Peyer's patch (tissue), 4 donors: Measurements from ENCODE around the gene CYS1. TPM values are rescaled to one million over a fixed set of nuclear protein-coding genes. Genes with fewer than 3 reads are reported as not detected.

Experiments
- DNase-seq, 3 donors: peaks; one replicate each; pipeline ENCODE4 v3.0.0-alpha.2; 2017 to 2019
- H3K27ac ChIP-seq, 4 donors: fragments of 200-600 bp; sonication (generic); one replicate each; pipeline ENCODE4 v1.5.1; 2016 to 2019
- H3K27me3 ChIP-seq, 2 donors: fragments of 200-600 bp; sonication (generic); one replicate each; pipeline ENCODE4 v1.5.1; 2019
- H3K36me3 ChIP-seq, 3 donors: fragments of 200-600 bp; sonication (generic); one replicate each; pipeline ENCODE4 v1.5.1; 2016 to 2019
- H3K4me1 ChIP-seq, 4 donors: fragments of 200-600 bp; sonication (generic); one replicate each; pipeline ENCODE4 v1.5.1; 2016 to 2019
- H3K4me3 ChIP-seq, 4 donors: fragments of 200-600 bp; sonication (generic); 1 replicate in 3 of 4; 2 replicates in 1 of 4; pipeline ENCODE4 v1.5.1; 2016 to 2019; ENCODE audit warnings: mild to moderate bottlenecking in 1 of 4
- H3K9me3 ChIP-seq, 4 donors: fragments of 200-600 bp; sonication (generic); one replicate each; pipeline ENCODE4 v1.5.1; 2016 to 2019; ENCODE audit warnings: mild to moderate bottlenecking in 1 of 4
- POLR2A ChIP-seq, 2 donors: fragments of 450-650 bp; IDR thresholded peaks; one replicate each; pipeline ENCODE4 v1.5.1; 2017; ENCODE audit warnings: antibody characterized with exemption in 2 of 2, mild to moderate bottlenecking in 2 of 2, moderate library complexity in 2 of 2
- total RNA-seq, 4 donors: library from RNA; depleted of rRNA; stranded (reverse); fragments of >200 nt; gene quantifications; one replicate each; pipeline ENCODE4 v1.1.0, GENCODE V29; 2016
- TF ChIP-seq, protein P1 (sequence below), 6 experiments: fragments of 450-650 bp in 4 of 6; fragments of 200-600 bp in 2 of 6; sonication (generic) in 1 of 6; IDR thresholded peaks; one replicate each; pipeline ENCODE4 v1.5.1; 2017 to 2019; ENCODE audit warnings: antibody characterized with exemption in 6 of 6, mild to moderate bottlenecking in 3 of 6, moderate library complexity in 1 of 6

The CYS1 gene
- total RNA-seq, 4 donors from 2014 or later: 1.3 to 5.8 (median 1.6) TPM; not detected in 1

DNA sequence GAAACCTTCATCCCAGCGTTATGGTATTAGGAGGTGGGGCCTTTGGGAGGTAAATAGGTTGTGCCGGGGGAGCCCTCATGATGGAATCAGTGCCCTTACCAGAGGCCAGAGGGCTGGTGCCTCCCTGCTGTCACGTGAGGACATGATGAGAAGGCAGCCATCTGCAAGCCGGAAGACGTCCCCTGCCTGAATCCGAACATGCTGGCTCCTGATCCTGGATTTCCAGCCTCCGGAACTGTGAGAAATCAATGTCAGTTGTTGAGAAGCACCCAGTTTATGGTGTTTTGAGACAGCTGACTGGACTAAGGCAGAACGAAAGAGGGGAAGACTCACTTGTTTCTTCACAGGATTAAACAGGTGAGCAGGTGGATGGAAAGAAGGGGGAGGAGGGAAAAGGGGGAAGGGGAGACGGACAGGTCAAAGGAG, 49.9 kb downstream of the CYS1 start:
- H3K27me3 ChIP-seq: no peaks in the 10 kb centered on the region
- TF ChIP-seq, protein P1, sequence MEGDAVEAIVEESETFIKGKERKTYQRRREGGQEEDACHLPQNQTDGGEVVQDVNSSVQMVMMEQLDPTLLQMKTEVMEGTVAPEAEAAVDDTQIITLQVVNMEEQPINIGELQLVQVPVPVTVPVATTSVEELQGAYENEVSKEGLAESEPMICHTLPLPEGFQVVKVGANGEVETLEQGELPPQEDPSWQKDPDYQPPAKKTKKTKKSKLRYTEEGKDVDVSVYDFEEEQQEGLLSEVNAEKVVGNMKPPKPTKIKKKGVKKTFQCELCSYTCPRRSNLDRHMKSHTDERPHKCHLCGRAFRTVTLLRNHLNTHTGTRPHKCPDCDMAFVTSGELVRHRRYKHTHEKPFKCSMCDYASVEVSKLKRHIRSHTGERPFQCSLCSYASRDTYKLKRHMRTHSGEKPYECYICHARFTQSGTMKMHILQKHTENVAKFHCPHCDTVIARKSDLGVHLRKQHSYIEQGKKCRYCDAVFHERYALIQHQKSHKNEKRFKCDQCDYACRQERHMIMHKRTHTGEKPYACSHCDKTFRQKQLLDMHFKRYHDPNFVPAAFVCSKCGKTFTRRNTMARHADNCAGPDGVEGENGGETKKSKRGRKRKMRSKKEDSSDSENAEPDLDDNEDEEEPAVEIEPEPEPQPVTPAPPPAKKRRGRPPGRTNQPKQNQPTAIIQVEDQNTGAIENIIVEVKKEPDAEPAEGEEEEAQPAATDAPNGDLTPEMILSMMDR (IDR thresholded peaks at IDR 0.05): no peak
- TF ChIP-seq POLR2A (IDR thresholded peaks at IDR 0.05): no peak
- H3K4me3 ChIP-seq: peak overlapping the region in 1 of 4 donors; percentile 24
- H3K27ac ChIP-seq: no peak overlapping the region
- DNase-seq: peak in 1 of 3 donors; percentile 71
- H3K9me3 ChIP-seq: no peaks in the 10 kb centered on the region
- no peaks in the 10 kb centered on the region for H3K36me3 ChIP-seq
- peaks cover 0 to 9% (median 4%) of the 10 kb centered on the region in 4 donors for H3K4me1 ChIP-seq

GRCh38 chr2:10029875-10030223, 50.4 kb downstream of the CYS1 start:
- Histone ChIP-seq H3K4me1 (peaks cover 0 to 9% (median 4%) of the 10 kb centered on the region in 4 donors), H3K27me3 (no peaks in the 10 kb centered on the region), H3K4me3 (no peak overlapping the region), H3K9me3 (no peaks in the 10 kb centered on the region), H3K36me3 (no peaks in the 10 kb centered on the region), H3K27ac (no peak overlapping the region)
- no peak for DNase-seq
- TF ChIP-seq, protein P1 (IDR thresholded peaks at IDR 0.05): no peak
- no peak for TF ChIP-seq POLR2A (IDR thresholded peaks at IDR 0.05)

DNA sequence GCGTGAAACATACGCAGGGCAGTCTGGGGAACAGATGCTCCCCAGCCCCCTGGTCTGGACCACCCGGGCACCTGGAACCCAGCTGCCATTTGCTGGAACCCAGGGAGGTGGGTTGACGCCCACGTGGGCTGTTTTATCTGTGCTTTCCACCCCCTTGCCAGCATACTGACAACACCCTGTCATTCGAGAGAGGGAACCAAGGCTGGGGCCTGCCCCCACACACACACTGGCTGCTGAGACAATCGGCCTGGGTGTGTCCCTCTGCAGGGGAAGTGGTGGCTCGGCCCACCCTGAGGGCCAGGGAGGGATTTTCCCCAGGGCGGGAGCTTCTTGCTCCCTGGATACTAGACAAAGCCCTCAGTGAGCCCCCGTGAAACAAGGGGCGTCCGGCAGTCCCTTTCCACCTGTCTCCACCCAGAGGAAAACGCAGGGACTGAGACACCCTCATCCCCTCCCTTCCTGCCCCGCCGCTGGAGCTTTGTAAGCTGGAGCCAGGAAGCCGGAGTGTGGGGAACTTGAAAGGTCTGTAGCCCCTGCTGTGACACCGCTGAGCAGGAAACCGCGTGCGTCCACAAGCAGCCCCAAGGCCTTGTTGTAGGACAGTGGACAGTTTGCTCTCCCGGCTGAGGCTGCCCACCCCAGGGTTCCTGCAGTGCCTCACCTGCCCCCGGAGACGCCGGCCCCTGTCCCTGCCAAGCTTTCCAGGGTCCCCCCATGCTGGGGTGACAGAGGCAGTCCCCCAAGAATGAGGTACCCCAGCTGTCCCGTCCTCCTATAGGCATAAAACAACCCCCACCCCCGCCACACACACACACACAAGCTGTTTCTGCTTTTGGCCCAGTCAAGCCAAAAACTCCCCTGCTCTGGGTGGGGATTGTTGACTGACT, 51.0 kb downstream of the CYS1 start:
- Histone ChIP-seq H3K4me1 (peaks cover 0 to 9% (median 4%) of the 10 kb centered on the region in 4 donors), H3K27ac (peak overlapping the region; percentile 19 to 59 (median 40)), H3K27me3 (no peaks in the 10 kb centered on the region), H3K36me3 (no peaks in the 10 kb centered on the region), H3K4me3 (peak overlapping the region in 1 of 4 donors; percentile 10), H3K9me3 (no peaks in the 10 kb centered on the region)
- TF ChIP-seq, protein P1 (IDR thresholded peaks at IDR 0.05): no peak
- no peak for TF ChIP-seq POLR2A (IDR thresholded peaks at IDR 0.05)
- DNase-seq: peak in 2 of 3 donors; percentile 61 to 77

DNA sequence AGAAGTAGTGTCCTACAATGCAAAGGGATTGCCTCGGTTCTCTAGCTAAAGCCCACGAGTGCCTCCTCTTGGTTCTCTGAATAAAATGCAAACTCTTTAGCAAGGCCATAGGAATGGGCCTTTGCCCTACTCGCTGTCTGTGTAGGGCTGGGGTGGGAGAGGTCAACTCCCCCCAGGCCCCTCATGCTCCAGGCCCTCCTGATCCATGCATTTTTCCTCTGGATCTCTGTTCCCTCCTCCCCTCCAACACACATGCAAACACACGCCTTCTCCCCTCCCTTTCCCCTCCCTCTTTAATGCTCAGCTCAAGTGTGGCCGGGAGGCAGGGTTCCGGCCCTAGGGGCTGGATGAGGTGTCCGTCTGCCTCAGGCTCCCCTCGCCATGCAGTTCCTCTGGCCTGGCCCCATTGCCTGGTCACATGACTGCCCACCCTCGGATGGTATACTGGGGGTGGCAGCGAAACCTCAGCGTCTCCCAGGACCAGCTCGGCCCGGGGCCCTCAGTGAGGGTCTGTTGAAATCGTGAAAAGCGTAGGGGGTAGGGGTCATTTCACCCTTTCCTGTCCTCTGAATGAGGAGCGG, 51.7 kb downstream of the CYS1 start:
- DNase-seq: no peak
- Histone ChIP-seq H3K27me3 (no peaks in the 10 kb centered on the region), H3K4me3 (no peak overlapping the region), H3K4me1 (peaks cover 0 to 9% (median 4%) of the 10 kb centered on the region in 4 donors), H3K9me3 (no peaks in the 10 kb centered on the region), H3K36me3 (no peaks in the 10 kb centered on the region), H3K27ac (peak overlapping the region in 3 of 4 donors; percentile 33 to 59 (median 47))
- TF ChIP-seq, protein P1 (IDR thresholded peaks at IDR 0.05): no peak
- no peak for TF ChIP-seq POLR2A (IDR thresholded peaks at IDR 0.05)

DNA sequence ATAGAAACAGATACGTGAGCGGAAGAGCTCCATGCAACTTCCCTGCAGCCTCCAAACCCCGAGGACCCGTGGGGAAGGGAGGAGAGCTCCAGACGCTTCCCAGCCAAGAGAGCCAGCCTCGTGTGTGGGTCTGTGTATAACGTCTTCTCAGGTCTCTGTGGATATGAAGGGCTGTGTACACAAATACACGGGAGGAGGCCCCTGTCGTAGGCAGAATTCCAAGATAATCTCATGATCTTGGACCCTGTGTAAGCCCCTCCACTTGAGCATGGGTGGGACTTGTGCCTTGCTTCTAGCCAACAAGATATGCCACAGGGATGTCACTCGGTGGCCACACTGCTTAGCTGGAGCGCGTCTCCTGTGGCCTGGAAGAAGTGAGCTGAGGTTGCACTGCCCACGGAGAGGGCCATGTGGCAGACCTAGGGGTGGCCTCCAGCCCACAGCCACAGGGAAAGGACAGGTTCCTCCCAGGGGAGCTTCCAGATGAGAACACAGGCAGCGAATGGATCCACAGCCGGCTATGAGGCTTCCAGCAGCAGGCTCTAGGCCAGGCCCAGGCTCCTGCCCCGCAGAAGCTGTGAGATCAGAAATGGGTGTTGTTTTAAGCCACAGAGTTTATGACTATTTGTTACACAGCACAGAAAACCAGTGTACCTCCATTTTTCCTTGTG, 52.4 kb downstream of the CYS1 start:
- TF ChIP-seq POLR2A (IDR thresholded peaks at IDR 0.05): no peak
- TF ChIP-seq, protein P1 (IDR thresholded peaks at IDR 0.05): no peak
- no peak for DNase-seq
- Histone ChIP-seq H3K27ac (peak overlapping the region in 1 of 4 donors; percentile 59), H3K36me3 (no peaks in the 10 kb centered on the region), H3K27me3 (no peaks in the 10 kb centered on the region), H3K9me3 (no peaks in the 10 kb centered on the region), H3K4me1 (peaks cover 0 to 9% (median 4%) of the 10 kb centered on the region in 4 donors), H3K4me3 (no peak overlapping the region)
